Measurements from ENCODE around the gene GREM2. TPM values are rescaled to one million over a fixed set of nuclear protein-coding genes. Genes with fewer than 3 reads are reported as not detected.

Gene GREM2
- total and polyA plus RNA-seq, 9 of the 15 experiments (the other 6 are each of a cell fraction or from before 2014, with no cell fraction given) = 0.01 to 0.07 (median 0.05) TPM; not detected in 5

DNA sequence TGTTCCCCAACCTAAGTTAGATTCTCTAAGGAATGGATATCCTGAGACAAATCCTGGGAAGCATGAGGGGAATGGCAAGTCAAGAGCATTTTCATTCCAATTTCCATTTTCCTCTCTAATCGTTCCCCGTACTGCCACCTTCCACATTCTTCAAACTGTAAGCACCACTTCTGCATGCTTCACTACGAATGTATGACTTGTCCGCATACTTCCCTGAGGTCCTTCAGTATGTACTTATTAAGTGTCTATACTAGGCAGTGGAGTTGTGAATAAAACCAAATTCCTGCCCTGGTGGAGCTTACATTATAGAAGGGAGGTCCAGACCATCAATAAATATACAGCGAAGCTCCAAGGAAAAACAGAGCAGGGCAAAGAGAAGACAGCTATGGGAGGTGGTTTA, 154.8 kb downstream of the GREM2 start (continued):
- TF ChIP-seq, protein P1, sequence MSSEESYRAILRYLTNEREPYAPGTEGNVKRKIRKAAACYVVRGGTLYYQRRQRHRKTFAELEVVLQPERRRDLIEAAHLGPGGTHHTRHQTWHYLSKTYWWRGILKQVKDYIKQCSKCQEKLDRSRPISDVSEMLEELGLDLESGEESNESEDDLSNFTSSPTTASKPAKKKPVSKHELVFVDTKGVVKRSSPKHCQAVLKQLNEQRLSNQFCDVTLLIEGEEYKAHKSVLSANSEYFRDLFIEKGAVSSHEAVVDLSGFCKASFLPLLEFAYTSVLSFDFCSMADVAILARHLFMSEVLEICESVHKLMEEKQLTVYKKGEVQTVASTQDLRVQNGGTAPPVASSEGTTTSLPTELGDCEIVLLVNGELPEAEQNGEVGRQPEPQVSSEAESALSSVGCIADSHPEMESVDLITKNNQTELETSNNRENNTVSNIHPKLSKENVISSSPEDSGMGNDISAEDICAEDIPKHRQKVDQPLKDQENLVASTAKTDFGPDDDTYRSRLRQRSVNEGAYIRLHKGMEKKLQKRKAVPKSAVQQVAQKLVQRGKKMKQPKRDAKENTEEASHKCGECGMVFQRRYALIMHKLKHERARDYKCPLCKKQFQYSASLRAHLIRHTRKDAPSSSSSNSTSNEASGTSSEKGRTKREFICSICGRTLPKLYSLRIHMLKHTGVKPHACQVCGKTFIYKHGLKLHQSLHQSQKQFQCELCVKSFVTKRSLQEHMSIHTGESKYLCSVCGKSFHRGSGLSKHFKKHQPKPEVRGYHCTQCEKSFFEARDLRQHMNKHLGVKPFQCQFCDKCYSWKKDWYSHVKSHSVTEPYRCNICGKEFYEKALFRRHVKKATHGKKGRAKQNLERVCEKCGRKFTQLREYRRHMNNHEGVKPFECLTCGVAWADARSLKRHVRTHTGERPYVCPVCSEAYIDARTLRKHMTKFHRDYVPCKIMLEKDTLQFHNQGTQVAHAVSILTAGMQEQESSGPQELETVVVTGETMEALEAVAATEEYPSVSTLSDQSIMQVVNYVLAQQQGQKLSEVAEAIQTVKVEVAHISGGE (CRISPR knock-in tag; IDR thresholded peaks at IDR 0.05) = no peak
- TF ChIP-seq, protein P2, sequence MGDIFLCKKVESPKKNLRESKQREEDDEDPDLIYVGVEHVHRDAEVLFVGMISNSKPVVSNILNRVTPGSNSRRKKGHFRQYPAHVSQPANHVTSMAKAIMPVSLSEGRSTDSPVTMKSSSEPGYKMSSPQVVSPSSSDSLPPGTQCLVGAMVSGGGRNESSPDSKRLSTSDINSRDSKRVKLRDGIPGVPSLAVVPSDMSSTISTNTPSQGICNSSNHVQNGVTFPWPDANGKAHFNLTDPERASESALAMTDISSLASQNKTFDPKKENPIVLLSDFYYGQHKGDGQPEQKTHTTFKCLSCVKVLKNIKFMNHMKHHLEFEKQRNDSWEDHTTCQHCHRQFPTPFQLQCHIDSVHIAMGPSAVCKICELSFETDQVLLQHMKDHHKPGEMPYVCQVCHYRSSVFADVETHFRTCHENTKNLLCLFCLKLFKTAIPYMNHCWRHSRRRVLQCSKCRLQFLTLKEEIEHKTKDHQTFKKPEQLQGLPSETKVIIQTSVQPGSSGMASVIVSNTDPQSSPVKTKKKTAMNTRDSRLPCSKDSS (IDR thresholded peaks at IDR 0.05; ENCODE audit: low read depth, partially characterized antibody) = no peak
- no peak for TF ChIP-seq SMARCA5 (IDR thresholded peaks at IDR 0.05)
- TF ChIP-seq GTF2E2 (tag; IDR thresholded peaks at IDR 0.05) = no peak
- no peak for TF ChIP-seq ZNF583 (CRISPR knock-in tag; IDR thresholded peaks at IDR 0.05)

Data from K562 (cell line).